HG02970 (cell line): Measurements from ENCODE around the gene TFCP2L1.

Experiments used
- ATAC-seq: cut with Tn5 transposase; IDR thresholded peaks from one replicate; pipeline ENCODE4 v1.9.1; 2021; ENCODE audit warnings: mild to moderate bottlenecking, moderate library complexity, moderate number of reproducible peaks; ENCODE audit not compliant: unreplicated experiment, low FRiP score

Gene TFCP2L1

GRCh38 chr2:121201796-121202195 lies 83.2 kb downstream of the TFCP2L1 start:
- no peak for ATAC-seq

DNA sequence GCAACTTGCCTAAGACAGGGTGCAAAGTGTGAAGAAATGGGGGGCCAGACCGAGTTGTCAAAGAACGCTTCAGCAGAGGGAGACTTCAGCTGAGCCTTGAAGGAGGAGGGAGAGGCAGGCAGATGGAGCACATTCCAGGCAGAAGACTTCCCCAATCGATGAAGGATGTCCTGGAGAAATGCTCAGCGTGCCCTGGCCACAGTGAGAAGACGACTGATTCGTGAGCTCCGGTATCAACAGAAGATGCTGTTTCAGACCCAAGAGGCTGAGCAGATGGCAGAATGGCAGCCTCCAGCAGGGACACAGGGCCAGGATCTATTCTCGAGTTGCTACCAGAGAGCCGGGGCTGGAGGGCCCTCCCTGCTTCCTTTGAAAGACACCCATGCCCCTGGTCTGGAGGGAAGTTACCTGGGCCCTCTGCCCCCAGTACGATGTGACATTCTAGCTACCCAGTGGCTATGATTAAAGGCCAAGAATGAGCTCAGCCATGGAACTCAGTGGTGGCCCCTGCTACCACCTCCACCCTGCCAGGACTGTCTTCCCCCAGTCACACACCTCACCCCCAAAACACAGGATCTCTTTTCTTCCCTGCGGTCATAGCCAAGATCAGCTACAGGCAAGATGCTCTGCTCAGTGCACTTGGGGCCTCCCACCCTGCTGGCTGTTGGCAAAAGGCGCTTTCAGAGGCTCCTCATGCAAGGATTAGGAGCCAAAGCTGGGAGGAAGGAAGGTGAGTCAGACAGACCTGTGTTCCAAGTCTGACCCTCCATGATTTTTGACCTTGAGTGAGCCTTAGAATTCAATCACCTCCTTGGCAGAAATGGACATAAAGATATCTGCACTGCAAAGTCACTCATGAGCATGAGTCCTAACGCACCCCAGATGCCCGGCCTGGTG lies 84.3 kb downstream of the TFCP2L1 start:
- ATAC-seq = no peak

DNA sequence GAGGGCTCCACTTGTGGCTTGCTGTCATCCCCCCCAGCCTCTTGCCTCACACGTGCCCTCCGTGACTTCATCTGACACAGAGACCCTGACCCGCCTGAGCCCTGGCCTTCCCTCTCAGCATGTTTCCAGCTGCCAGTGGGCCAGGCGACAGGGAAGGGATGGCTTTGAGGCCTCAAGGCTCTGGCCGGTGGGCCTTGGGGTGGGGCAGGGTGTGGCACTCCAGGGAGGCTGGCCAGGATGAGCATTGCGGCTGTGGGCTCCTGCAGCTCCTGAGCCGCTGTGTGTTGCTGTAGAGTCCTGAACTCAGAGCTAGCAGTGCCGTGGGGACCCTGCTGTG lies 85.0 kb downstream of the TFCP2L1 start:
- no peak for ATAC-seq

DNA sequence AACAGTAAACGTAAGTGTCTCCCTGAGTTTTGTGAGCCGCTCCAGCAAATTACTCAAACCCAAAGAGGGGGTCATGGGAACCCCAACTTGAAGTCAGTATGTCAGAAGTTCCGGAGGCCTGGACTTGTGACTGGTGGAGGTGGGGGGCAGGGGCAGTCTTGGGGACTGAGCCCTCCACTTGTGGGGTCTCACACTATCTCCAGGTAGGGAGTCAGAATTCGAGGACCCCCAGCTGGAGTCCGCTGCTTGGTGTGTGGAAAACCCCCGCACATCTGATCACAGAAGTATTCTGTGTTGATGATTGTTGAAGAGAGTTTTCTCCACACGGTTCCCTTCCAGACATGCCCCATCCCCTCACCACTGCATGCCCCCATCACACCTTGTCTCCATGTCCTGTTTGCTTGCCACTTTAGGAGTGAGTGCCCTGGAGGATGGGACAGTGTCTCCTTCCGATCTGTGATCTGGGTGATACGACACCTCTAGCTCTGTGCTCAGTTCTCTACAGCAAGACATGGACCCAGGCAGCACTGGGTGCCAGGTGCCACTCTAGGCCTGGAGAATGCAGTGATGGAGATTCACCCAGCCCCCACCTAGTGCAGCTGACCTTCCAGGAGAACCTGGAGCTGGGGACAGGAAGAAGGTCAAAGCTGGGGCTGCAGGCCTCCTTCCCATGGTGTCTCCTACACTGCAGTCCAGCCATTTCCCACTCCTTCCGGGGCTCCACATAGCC lies 85.6 kb downstream of the TFCP2L1 start:
- ATAC-seq = no peak

DNA sequence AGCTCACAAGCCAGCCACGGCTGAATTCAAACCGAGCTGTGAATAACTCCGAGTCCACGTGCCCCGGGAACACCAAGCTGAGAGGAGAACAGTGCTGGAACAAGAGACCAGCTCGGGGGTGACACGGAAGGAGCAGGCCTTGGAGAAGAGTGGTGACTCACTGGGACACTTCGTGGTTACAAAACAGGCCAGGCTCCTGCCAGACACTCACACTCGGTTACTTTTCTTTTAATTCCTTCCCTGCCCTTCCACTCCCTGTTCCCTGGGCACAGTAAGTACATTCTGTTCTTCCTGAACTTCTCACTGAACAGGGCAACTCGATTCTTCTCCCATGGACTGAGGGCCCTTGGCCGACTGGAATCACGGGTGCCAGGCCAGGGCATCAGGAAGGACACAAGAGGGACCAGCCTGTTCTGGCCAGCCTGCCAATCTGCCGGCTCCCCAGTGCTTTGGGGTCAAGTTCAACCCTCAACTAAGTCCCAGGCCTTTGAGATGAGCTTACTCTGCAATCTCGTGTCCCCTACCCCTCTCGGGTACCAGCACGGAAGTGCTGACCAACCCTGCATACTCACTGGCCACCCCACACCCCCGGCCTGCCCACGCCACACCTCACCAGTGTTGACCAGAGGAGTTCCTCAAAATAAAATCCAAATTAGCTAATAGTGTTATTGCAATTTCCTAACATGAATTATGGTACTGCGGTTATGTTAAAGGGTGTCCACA lies 87.5 kb downstream of the TFCP2L1 start:
- ATAC-seq = no peak

DNA sequence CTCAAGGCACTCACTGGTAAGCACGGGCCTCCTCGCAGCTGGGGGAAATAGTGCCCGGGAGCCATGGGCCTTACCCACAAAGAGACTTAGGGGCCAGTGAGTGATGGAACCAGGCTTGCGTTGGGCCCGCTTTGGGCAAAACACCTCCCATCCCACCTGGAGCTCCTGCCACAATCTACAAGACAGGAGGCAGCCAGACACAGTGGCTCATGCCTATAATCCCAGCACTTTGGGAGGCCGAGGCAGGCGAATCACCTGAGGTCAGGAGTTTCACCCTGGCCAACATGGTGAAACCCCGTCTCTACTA lies 88.2 kb downstream of the TFCP2L1 start:
- ATAC-seq = no peak

GRCh38 chr2:121196132-121196848 lies 88.7 kb downstream of the TFCP2L1 start:
- ATAC-seq = no peak

GRCh38 chr2:121195036-121195435 lies 90.0 kb downstream of the TFCP2L1 start:
- no peak for ATAC-seq

DNA sequence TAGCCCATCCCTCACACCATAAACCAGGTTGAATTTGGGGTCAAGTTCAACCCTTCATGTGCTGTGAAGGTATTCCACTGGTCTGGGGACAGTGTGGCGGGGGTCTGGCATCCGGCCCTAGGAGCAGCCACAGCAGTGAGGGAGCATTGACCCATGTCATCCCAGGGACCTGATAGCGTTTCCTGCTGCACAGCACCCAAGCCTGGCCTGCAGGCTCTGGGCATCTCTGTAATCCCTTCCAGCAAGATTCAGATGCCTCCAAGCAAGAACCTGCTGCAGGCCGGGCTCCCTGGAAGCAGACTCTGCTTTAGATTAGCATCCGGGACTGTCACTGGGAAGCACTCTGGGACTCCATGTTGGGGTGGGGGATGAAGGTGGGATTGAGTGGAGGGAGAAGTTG lies 90.4 kb downstream of the TFCP2L1 start:
- no peak for ATAC-seq

DNA sequence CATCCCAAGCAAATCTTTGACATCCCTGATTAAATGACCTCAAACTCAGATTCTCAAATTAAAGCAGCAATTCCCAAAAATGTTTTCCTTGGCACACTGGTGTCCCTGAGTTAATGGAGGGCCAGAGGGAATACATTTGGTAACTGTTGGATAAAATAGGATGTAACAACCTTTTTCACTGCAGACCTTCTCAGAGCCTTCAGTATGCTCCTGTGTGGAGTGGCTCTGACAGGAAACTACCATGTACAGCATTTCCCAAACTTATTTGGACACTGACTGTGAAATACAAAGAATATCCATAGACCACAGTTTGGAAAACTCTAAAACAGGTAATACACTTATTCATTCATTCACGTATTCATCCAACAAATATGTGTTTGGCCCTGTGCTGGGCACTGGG lies 91.8 kb downstream of the TFCP2L1 start:
- no peak for ATAC-seq

DNA sequence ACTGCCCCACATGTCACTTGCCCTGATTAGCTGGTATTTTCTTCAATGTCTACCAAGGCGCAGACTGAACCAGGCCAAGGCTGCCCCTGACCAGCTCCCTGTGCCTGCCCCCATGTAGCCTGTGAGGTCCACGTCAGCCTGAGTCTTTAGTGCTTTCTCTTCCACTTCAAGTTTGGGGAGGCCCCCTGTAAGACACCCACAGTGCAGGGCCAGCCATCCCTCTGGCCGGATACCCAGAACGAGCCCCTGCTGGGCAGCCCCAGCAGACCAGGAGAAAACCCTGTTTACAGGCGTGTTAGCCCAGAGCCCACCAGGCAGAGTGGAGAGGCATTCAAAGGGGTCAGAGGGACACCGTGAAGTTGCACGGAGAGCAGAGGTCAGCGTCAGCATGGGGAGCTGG lies 92.4 kb downstream of the TFCP2L1 start:
- ATAC-seq = no peak

GRCh38 chr2:121191191-121192170 lies 93.5 kb downstream of the TFCP2L1 start:
- no peak for ATAC-seq

DNA sequence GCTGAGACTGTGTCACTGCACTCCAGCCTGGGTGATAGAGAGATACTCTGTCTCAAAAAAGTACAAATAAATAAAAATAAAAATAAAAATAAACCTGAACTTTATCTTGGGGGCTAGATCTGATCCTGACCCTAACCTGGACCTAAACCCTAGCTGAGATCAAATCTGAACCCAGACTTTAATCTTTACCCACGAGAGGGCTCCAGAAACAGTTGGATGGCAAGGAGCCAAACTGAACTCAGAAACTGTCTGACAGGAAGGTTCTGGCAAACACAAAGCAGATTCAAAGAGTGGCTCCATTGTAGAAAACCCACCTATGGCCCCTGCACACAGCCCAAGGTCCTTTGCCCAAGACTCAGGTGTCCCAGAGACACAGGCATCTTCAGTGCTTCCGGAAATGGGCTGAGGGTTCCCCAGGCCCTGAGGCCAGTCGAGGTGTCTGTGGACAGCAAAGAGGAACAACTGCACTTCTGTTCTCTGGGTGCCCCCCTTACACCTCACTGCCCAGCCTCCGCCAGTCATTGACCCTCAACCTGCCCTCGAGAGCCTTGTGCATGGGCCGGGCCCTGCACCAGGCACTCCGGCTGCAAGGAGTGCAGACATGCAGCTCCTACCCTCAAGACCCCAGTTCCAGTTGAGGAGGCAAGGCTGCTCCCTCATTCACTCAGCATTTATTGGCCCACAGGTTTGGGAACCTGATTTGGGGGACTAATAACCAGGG lies 95.2 kb downstream of the TFCP2L1 start:
- ATAC-seq = no peak

DNA sequence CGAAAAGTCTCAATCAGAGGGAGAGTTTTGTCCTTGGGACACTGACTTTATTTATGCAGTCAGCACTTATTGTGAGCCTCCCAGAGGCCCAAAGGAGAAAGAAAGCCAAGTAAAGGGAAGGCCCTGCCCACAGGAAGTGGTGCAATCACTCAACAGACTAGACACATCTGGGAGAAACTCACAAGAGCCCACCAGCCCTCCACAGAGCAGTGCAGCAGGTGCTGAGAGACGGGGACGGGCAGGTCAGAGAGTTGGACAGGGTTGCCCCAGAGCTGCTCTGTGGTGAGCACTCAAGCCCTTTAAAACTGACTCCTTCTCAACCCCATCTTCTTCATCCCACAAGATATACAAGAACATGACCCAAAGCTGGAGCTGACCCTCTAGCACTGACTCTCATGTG lies 96.0 kb downstream of the TFCP2L1 start:
- no peak for ATAC-seq

- no peak for ATAC-seq
These were observed 97.0 kb downstream of the TFCP2L1 start for GRCh38 chr2:121187982-121188411.

- no peak for ATAC-seq
These were observed 97.5 kb downstream of the TFCP2L1 start for GRCh38 chr2:121187351-121187981.

DNA sequence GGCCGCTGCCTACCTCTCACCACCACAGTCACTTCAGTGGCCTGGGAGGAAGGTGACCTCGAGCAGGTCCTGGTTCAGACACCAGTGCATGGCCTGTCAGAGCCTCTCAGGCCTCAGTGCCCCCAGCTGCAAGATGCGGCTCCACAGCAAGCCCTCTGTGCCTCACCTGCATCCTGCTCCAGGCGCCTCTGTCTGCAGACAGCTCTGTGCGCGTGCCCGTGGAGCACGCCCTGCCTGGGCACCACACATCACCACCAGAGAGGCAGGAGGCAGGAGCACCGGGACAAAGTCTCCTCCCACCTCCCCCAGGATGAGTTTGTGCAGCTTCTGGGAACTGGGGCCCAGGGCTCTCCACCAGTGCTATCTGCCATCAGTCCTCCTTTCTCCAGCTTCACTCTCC lies 98.7 kb downstream of the TFCP2L1 start:
- no peak for ATAC-seq

GRCh38 chr2:121185571-121186074 lies 99.4 kb downstream of the TFCP2L1 start:
- ATAC-seq = no peak
